ENCODE results near the gene TOX2. TPM values are rescaled to one million over a fixed set of nuclear protein-coding genes. Genes with fewer than 3 reads are reported as not detected.

Gene TOX2
- total and polyA plus RNA-seq, 2 of the 8 experiments (the other 6 are each of a cell fraction or from before 2014, with no cell fraction given): 1.8 to 3.4 TPM

DNA sequence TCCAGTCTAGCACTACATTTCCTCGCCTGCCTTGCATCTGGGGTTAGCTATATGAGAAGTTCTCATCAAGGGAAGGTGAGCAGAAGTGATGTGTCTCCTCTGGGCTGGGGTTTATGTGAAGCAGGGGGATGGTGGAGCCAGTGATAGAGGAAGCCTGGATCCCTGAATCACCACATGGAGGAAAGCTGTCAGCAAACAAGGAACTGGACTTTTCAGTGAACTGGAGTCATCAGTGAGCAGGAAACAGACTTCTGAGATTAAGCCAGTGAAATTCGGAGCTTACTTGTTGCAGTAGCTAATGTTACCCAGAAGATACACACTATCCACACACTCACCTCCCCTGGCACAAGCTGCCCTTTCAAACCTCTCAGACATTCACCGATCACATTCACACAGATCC, 13.4 kb upstream of the TOX2 start:
- no peaks in the 10 kb centered on the region for H4K20me1 ChIP-seq (replicated peaks in 1 of 2; ENCODE audit: control insufficient read depth in 1 of 2, insufficient read depth in 2 of 2, low read length in 2 of 2)
- H4K8ac ChIP-seq (ENCODE audit: extremely low read depth, insufficient read depth, low read length): no peak overlapping the region
- H2BK20ac ChIP-seq (ENCODE audit: low read length): no peak overlapping the region
- H3K9ac ChIP-seq (replicated peaks in 1 of 4; ENCODE audit: extremely low read depth in 1 of 4, low read depth in 3 of 4, low read length in 3 of 4): no peak overlapping the region
- H2AFZ ChIP-seq (ENCODE audit: low read length): no peak overlapping the region
- no peak overlapping the region for H3K4me2 ChIP-seq (ENCODE audit: insufficient read depth in 1 of 2, low read depth in 2 of 2, low read length in 2 of 2)
- H3K14ac ChIP-seq (ENCODE audit: insufficient read length): no peak overlapping the region
- 95% methylated on average over 3 of the region's 3 CpGs; no CpG with 5 or more reads in 1 of the 2 experiments for WGBS, 2 experiments (ENCODE audit: extremely low coverage in 1 of 2, insufficient coverage in 1 of 2, insufficient read length in 1 of 2, insufficient replicate concordance in 2 of 2, low coverage in 1 of 2, low lambda C conversion rate in 2 of 2, missing lambda C conversion rate in 1 of 2)
- H3K18ac ChIP-seq (ENCODE audit: extremely low read depth, low read length): no peak overlapping the region
- no peak overlapping the region for H2BK5ac ChIP-seq (ENCODE audit: low read depth, low read length)
- H4K5ac ChIP-seq (ENCODE audit: insufficient read length, low read depth, low read length): no peak overlapping the region
- H2BK12ac ChIP-seq (ENCODE audit: low read depth, low read length): no peak overlapping the region
- no peaks in the 10 kb centered on the region for H3K23me2 ChIP-seq (ENCODE audit: low read depth, low read length)
- H3K56ac ChIP-seq (replicated peaks; ENCODE audit: insufficient read length, low read depth, low read length): no peak overlapping the region
- no peak overlapping the region for H3K4me3 ChIP-seq (ENCODE audit: extremely low read depth in 1 of 4, insufficient read depth in 2 of 4, low read depth in 3 of 4, low read length in 4 of 4)
- DNase-seq (ENCODE audit: low read depth in 1 of 2, low spot score in 2 of 2): no peak
- no peaks in the 10 kb centered on the region for H3K79me2 ChIP-seq (ENCODE audit: control insufficient read depth in 1 of 2, insufficient read depth in 2 of 2, low read length in 2 of 2)
- H3K79me1 ChIP-seq (ENCODE audit: low read depth, low read length): no peaks in the 10 kb centered on the region
- peaks cover 4 to 13% (median 7%) of the 10 kb centered on the region in 4 experiments; a peak in 5 of 7 replicates for H3K4me1 ChIP-seq (replicated peaks in 1 of 4; ENCODE audit: control insufficient read depth in 3 of 4, insufficient read depth in 4 of 4, low read length in 3 of 4)
- H2BK120ac ChIP-seq (replicated peaks; ENCODE audit: low read depth, low read length): no peak overlapping the region
- no peak overlapping the region for H3K4ac ChIP-seq (replicated peaks; ENCODE audit: insufficient read length, low read depth, low read length)
- no peak overlapping the region for H3K27ac ChIP-seq (ENCODE audit: low read depth, low read length)
- H3K36me3 ChIP-seq (ENCODE audit: control insufficient read depth in 2 of 4, insufficient read depth in 4 of 4, low read length in 3 of 4): no peaks in the 10 kb centered on the region
- no peak overlapping the region for H4K91ac ChIP-seq (replicated peaks; ENCODE audit: insufficient read length, low read length)
- H3K27me3 ChIP-seq (replicated peaks in 1 of 4; ENCODE audit: control insufficient read depth in 3 of 4, extremely low read depth in 1 of 4, insufficient read depth in 3 of 4, low read length in 3 of 4): peaks cover 0 to 3% (median 0%) of the 10 kb centered on the region in 4 experiments; a peak in 3 of 7 replicates
- FAIRE-seq: no peak
- H3K9me3 ChIP-seq (ENCODE audit: insufficient read depth in 2 of 2, low read depth in 1 of 2, low read length in 1 of 2): no peaks in the 10 kb centered on the region
- H3K23ac ChIP-seq (ENCODE audit: insufficient read length): no peak overlapping the region
- H2AK5ac ChIP-seq (ENCODE audit: low read depth, low read length): no peak overlapping the region
- H2BK15ac ChIP-seq (ENCODE audit: low read length): no peak overlapping the region
- POLR2A ChIA-PET (ENCODE audit: partially characterized antibody): no interaction called here
- TF ChIP-seq FOSL1 (IDR thresholded peaks at IDR 0.05; ENCODE audit: insufficient read depth, low read depth, low read length): no peak
- TF ChIP-seq SP1 (IDR thresholded peaks at IDR 0.05; ENCODE audit: low read depth, low read length): 0 out of 2 replicates have a peak, but pooled peaks have one; percentile 45
- CTCF ChIA-PET (ENCODE audit: partially characterized antibody): no interaction called here

Measured in H1 (cell line).